GM19328 (cell line): ENCODE data around the gene NDFIP2.
A peak's percentile ranks its signal among the peaks of the same experiment; 100 is the strongest.

ENCODE experiments used
- ATAC-seq: cut with Tn5 transposase; IDR thresholded peaks from one replicate; pipeline ENCODE4 v1.9.1; 2021; ENCODE audit warnings: mild to moderate bottlenecking, moderate library complexity; ENCODE audit not compliant: unreplicated experiment

The NDFIP2 gene

DNA sequence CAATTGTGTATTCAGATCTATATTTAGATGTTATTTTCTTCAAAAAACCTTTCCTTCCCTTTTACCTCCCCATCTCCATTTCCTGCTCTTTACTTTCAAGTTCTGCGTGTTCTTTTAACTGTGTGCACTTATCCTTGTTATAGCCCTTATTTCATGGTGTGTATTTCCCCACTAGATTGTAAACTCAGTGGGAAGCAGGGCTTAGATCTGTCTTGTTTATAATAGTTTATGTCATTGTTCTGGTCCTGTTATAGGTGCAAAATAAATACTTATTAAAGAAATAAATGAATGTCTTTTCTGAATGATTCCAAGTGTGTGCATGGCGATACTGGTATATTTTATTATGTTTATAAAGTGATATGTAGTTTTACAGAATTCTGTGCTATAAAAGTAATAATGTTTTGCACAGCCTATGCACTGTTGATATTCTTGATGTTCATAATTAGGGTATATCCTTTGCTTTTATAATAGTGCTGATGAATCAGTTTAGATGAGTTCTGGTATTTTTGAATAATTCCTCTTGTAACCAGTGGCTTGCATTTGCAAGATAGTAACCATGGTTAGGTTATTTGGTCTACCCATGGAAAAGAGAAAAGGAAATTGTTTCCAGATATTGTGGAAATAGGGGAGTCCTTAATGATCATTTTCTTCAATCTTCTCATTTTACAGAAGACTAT, 12.1 kb downstream of the NDFIP2 start:
- ATAC-seq = no peak

DNA sequence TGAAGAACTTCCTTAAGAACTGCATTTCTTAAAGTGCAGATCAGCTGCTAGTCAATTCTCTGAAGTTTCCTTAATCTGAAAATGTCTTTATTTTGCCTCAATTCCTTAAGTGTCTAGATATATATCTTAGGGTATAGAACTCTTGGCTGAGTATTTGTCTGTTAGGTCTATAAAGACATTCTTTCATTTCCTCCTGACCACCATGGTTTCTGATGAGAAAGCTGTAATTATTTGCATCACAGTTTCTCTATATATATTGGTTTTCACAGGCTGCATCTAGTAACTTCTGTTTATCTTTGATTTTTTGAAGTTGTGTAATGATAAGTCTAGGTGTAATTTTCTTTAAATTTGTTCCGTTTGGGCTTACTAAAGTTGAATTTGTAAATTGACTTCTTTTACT, 15.2 kb downstream of the NDFIP2 start:
- ATAC-seq = peak; percentile 70

- no peak for ATAC-seq
Observed at GRCh38 chr13:79497064-79497463, 16.1 kb downstream of the NDFIP2 start.

DNA sequence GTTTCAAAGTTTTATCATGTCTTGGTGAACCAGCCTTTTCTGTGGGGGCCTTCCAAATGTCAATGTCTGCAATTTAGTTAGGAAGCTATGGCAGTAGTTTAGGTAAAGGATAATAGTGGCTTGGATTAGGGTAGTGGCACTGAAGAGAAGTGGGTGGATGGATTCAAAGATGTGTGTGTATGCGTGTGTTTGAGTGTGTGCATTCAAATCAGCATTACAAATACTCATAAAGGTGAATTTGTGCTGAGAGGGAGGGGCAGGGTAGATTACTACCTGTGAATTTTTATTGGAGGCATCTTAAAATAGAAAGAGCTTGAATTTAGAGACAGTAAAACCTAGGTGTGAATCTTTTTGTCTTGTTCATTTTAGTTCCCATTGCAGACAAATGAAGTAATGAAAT, 16.9 kb downstream of the NDFIP2 start:
- ATAC-seq = no peak

DNA sequence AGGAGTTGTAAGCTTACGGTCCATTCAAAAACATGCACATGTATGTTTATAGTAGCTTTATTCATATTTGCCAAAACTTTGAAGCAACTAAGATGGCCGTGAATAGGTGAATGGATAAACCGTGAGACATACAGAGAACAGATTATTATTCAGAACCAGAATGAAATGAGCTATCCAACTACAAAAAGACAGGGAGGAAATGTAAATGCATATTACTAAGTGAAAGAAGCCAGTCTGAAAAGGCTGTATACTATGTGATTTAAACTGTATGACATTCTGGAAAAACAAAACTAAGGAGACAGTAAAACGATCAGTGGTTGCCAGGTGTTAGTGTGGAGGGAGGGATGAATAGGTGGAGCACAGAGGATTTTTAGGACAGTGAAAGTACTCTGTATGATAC, 19.9 kb downstream of the NDFIP2 start:
- ATAC-seq = no peak

- ATAC-seq = no peak
Observed at GRCh38 chr13:79501538-79502232, 20.7 kb downstream of the NDFIP2 start.

- no peak for ATAC-seq
Observed at GRCh38 chr13:79502859-79503468, 22.0 kb downstream of the NDFIP2 start.

DNA sequence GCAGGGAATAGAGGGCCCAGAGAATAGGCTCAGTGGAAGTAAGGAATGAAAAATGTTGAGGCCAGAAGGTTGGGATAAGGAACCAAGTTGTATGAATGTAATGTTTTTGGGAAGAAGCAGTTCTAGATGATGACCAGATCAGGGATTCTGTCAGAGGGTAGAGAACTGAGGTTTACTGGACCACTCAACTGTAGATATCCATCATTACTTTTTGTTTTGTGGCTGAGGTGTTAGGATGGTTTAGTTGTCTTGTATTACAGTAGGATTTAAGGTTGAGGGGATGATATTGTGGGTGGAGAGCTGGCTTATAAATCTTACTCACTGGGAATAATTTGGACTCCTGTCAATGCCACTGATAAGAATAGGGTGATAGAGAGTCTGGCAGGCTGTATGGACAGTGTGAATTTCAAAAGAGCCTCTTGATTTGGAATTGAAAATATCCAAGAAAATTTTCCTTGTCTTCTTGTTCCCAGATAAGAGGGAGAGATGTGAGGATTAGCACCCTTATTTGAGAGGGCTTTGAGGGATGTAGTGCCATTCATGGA, 22.6 kb downstream of the NDFIP2 start:
- ATAC-seq = no peak

- no peak for ATAC-seq
Observed at GRCh38 chr13:79508224-79508961, 27.4 kb downstream of the NDFIP2 start.

DNA sequence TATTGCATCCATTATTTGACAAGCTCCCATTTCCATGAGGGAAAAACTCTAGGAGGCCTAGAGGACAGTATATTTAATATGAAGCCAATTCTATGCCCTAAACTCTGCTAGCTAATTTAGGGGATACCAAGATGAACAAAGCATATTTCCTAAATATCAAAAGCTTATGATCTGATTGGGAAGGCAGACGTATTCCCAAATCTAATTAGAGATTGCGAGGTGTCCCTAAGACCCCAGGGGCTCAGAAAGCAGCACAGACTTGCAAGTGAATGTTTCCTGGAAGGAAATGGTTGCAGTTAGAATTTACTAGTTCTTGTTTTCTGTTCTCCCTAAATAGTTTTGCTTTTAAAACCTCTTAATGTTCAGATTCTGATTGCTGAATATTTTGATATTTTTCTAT, 30.7 kb downstream of the NDFIP2 start:
- ATAC-seq = no peak

DNA sequence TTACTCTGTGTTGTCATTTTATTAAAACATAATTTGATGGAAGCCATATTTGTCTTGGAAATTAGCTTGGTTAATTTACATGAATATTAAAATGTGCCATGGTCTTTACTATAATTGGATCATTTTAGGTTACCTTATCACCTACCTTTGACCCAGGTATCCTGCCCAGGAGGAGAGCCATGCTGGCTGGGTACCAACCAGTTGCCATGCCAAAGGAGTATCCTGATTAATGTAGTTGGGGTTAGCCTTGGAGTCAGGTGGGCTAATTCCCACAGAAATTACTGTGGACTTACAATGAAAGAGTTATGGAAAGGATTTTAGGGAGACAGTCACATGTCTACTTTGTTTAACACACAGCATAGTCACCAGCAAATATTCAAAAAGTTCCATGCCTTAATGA, 32.0 kb downstream of the NDFIP2 start:
- ATAC-seq = no peak

GRCh38 chr13:79516595-79516994, 35.6 kb downstream of the NDFIP2 start:
- ATAC-seq = no peak

DNA sequence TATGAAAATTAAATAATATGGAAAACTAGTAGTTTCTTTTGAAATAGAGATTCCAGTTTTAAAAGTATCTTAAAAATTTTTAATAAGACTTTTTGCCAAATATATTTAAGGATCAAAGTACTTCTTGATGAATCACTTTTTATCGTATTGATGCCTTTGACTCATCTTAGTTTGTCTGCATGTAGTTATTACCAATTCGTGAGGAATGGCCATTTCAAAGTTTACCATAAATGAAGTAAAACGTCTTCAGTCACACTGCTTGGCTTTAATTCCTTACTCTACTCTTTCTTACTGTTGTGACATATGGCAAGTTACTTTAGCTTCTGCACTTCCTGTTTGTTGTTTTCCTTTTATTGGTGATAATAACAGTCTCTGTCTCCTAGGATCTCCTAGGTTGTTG, 38.3 kb downstream of the NDFIP2 start:
- ATAC-seq = no peak

DNA sequence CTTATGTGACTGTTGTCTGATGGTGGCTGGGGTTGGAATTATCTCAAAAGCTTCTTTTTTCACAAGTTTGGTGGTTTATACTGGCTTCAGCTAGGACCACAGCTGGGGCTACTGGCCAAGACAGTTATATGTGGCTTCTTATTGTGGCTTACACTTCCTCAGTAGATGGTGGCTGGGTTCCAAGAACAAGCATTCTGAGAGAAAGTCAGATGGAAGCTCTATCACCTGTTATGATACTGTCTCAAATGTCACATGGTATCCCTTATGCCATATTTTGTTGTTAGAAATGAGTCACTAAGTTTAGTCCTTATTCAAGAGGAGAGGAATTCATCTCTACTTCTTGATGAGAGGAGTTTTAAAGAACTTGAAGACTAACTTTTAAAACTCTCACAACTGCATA, 41.6 kb downstream of the NDFIP2 start:
- peak; percentile 92 for ATAC-seq

GRCh38 chr13:79525064-79525857, 44.3 kb downstream of the NDFIP2 start:
- no peak for ATAC-seq

- ATAC-seq = no peak
Observed at GRCh38 chr13:79527698-79528097, 46.7 kb downstream of the NDFIP2 start.

GRCh38 chr13:79528356-79528755, 47.4 kb downstream of the NDFIP2 start:
- no peak for ATAC-seq

DNA sequence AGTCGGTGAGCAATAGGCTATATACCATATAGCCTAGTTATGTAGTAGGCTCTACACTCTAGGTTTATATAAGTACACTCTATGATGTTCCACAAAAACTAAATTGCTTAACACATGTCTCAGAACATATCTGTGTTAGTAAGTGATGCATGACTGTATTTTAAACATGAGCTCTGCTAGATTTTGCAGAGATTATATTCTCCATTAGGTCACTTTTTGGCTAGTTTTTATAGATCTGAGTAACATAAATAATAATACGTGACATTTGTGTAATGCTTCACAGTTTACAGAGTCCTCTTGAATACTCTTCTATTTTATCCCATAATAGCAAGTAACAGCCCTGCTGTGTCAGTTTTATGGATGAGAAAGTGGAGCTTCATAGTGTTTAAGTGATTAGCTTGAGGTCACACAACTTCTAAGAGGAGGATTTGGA, 47.8 kb downstream of the NDFIP2 start:
- no peak for ATAC-seq

- no peak for ATAC-seq
Observed at GRCh38 chr13:79529817-79530216, 48.9 kb downstream of the NDFIP2 start.

GRCh38 chr13:79530270-79530669, 49.3 kb downstream of the NDFIP2 start:
- ATAC-seq = no peak
